HepG2 (cell line): Measurements from ENCODE around the gene ZNF714. TPM values are rescaled to one million over a fixed set of nuclear protein-coding genes. Genes with fewer than 3 reads are reported as not detected.

Source experiments
- ATF7 ChIP-seq, 2 experiments: fragments of 450-650 bp in 1 of 2; sonication (generic) in 1 of 2; formaldehyde crosslinking in 1 of 2; IDR thresholded peaks; 2 replicates each; pipeline versions ENCODE4 v1.4.0 to v1.6.1; 2016 to 2020; ENCODE audit warnings: antibody characterized with exemption in 1 of 2, mild to moderate bottlenecking in 1 of 2, missing genetic modification reagents in 1 of 2
- CBX2 ChIP-seq, 2 experiments: fragments of 200-600 bp in 1 of 2; sonication (generic); formaldehyde crosslinking in 1 of 2; IDR thresholded peaks; 2 replicates each; pipeline versions ENCODE4 v1.7.0 to v1.8.1; 2018 to 2022; ENCODE audit warnings: low read depth in 2 of 2, low read length in 1 of 2, mild to moderate bottlenecking in 1 of 2, missing genetic modification reagents in 1 of 2
- CENPX ChIP-seq: sonication (generic); formaldehyde crosslinking; IDR thresholded peaks from 2 replicates; pipeline ENCODE4 v1.9.0; 2021; ENCODE audit warnings: mild to moderate bottlenecking, missing genetic modification reagents, moderate library complexity
- FOXO4 ChIP-seq: sonication (generic); formaldehyde crosslinking; conservative IDR thresholded peaks from 2 replicates; pipeline ENCODE4 v1.8.1; 2023; ENCODE audit warnings: missing genetic modification reagents
- HMGA1 ChIP-seq: sonication (generic); formaldehyde crosslinking; conservative IDR thresholded peaks from 2 replicates; pipeline ENCODE4 v1.4.0; 2020; ENCODE audit warnings: missing genetic modification reagents
- KDM6A ChIP-seq: IDR thresholded peaks from 2 replicates; pipeline ENCODE4 v1.6.1; 2016; ENCODE audit warnings: low read depth
- KLF16 ChIP-seq, 2 experiments: sonication (generic) in 1 of 2; formaldehyde crosslinking in 1 of 2; IDR thresholded peaks; 2 replicates each; pipeline versions ENCODE4 v1.6.1 to v1.8.0; 2016 to 2023; ENCODE audit warnings: missing genetic modification reagents in 2 of 2, missing compliant biosample characterization in 1 of 2
- PAF1 ChIP-seq: IDR thresholded peaks from 2 replicates; pipeline ENCODE4 v1.6.1; 2016; ENCODE audit warnings: missing genetic modification reagents, missing compliant biosample characterization
- PHF20 ChIP-seq: sonication (generic); formaldehyde crosslinking; IDR thresholded peaks from 2 replicates; pipeline ENCODE4 v1.5.0; 2020; ENCODE audit warnings: mild to moderate bottlenecking, missing genetic modification reagents
- TEAD2 ChIP-seq: sonication (generic); formaldehyde crosslinking; IDR thresholded peaks from 2 replicates; pipeline ENCODE4 v1.9.0; 2021; ENCODE audit warnings: missing genetic modification reagents
- TOE1 ChIP-seq: sonication (generic); formaldehyde crosslinking; IDR thresholded peaks from 2 replicates; pipeline ENCODE4 v1.4.0; 2020; ENCODE audit warnings: mild to moderate bottlenecking, missing genetic modification reagents
- ZMYM4 ChIP-seq: sonication (generic); formaldehyde crosslinking; IDR thresholded peaks from 2 replicates; pipeline ENCODE4 v1.8.1; 2023; ENCODE audit warnings: mild to moderate bottlenecking, missing genetic modification reagents
- ZNF274 ChIP-seq: sonication (generic); formaldehyde crosslinking; IDR thresholded peaks from 2 replicates; pipeline ENCODE4 v1.5.1; 2020; ENCODE audit warnings: mild to moderate bottlenecking, missing genetic modification reagents
- ZNF567 ChIP-seq: sonication (generic); formaldehyde crosslinking; IDR thresholded peaks from 2 replicates; pipeline ENCODE4 v1.8.1; 2023; ENCODE audit warnings: mild to moderate bottlenecking, missing genetic modification reagents, borderline replicate concordance
- ZNF720 ChIP-seq: sonication (generic); formaldehyde crosslinking; IDR thresholded peaks from 2 replicates; pipeline ENCODE4 v1.4.0; 2020; ENCODE audit warnings: missing genetic modification reagents
- ZNF781 ChIP-seq: sonication (generic); formaldehyde crosslinking; IDR thresholded peaks from 2 replicates; pipeline ENCODE4 v1.5.1; 2020; ENCODE audit warnings: borderline replicate concordance, mild to moderate bottlenecking, missing genetic modification reagents; ENCODE audit errors: not compliant biosample characterization
- ZNF816 ChIP-seq: sonication (generic); formaldehyde crosslinking; IDR thresholded peaks from 2 replicates; pipeline ENCODE4 v1.8.0; 2022; ENCODE audit warnings: missing genetic modification reagents, mild to moderate bottlenecking, borderline replicate concordance
- polyA plus RNA-seq, 8 experiments: library from polyadenylated mRNA; depleted of rRNA in 3 of 8; stranded (reverse) in 7 of 8; unstranded in 1 of 8; fragments of >200 nt; fragmentation: Illumina TruSeq in 4 of 8; extraction: Trizol in 4 of 8; gene quantifications; 2 replicates each; pipeline versions ENCODE4 v1.2.1 to v1.2.3, GENCODE V29; 2011 to 2016; ENCODE audit warnings: low read depth in 4 of 8, missing spikeins in 1 of 8, mixed read lengths in 1 of 8; ENCODE audit not compliant: insufficient read depth in 1 of 8
- total RNA-seq, 5 experiments: library from RNA; depleted of rRNA; stranded (reverse); fragments of >200 nt; fragmentation: Illumina TruSeq; extraction: Trizol; gene quantifications; 2 replicates each; pipeline ENCODE4 v1.2.3, GENCODE V29; 2016; ENCODE audit warnings: low read depth in 1 of 5
- TF ChIP-seq, protein P1 (sequence below): sonication (generic); formaldehyde crosslinking; IDR thresholded peaks from 2 replicates; pipeline ENCODE4; 2020; ENCODE audit warnings: missing genetic modification reagents, mild to moderate bottlenecking, borderline replicate concordance
- TF ChIP-seq, protein P2 (sequence below): sonication (generic); formaldehyde crosslinking; IDR thresholded peaks from 2 replicates; pipeline ENCODE4 v1.4.0; 2020; ENCODE audit warnings: missing genetic modification reagents
- TF ChIP-seq, protein P3 (sequence below): sonication (generic); formaldehyde crosslinking; IDR thresholded peaks from 2 replicates; pipeline ENCODE4 v1.4.0; 2020; ENCODE audit warnings: missing genetic modification reagents

Gene ZNF714
- total and polyA plus RNA-seq, 2 of the 13 experiments (the other 11 are each of a cell fraction or from before 2014, with no cell fraction given): 6.7 to 27.8 TPM

GRCh38 chr19:21082011-21082975, at the start of gene ZNF714 (continued):
- TF ChIP-seq, protein P1, sequence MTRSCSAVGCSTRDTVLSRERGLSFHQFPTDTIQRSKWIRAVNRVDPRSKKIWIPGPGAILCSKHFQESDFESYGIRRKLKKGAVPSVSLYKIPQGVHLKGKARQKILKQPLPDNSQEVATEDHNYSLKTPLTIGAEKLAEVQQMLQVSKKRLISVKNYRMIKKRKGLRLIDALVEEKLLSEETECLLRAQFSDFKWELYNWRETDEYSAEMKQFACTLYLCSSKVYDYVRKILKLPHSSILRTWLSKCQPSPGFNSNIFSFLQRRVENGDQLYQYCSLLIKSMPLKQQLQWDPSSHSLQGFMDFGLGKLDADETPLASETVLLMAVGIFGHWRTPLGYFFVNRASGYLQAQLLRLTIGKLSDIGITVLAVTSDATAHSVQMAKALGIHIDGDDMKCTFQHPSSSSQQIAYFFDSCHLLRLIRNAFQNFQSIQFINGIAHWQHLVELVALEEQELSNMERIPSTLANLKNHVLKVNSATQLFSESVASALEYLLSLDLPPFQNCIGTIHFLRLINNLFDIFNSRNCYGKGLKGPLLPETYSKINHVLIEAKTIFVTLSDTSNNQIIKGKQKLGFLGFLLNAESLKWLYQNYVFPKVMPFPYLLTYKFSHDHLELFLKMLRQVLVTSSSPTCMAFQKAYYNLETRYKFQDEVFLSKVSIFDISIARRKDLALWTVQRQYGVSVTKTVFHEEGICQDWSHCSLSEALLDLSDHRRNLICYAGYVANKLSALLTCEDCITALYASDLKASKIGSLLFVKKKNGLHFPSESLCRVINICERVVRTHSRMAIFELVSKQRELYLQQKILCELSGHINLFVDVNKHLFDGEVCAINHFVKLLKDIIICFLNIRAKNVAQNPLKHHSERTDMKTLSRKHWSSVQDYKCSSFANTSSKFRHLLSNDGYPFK (CRISPR knock-in tag): no peak
- TF ChIP-seq FOXO4 (CRISPR knock-in tag) (no peak), ZNF720 (CRISPR knock-in tag) (no peak), ZNF816 (no peak), KDM6A (CRISPR knock-in tag) (no peak), CBX2 (IDR thresholded peaks at IDR 0.05; ENCODE audit: low read depth, low read length) (no peak), CBX2 (CRISPR knock-in tag; IDR thresholded peaks at IDR 0.05; ENCODE audit: low read depth) (no peak), ZMYM4 (CRISPR knock-in tag) (peak; percentile 96), ZNF781 (CRISPR knock-in tag) (no peak), CENPX (CRISPR knock-in tag) (no peak), PHF20 (CRISPR knock-in tag) (peak; percentile 66), ZNF567 (CRISPR knock-in tag) (no peak), KLF16 (CRISPR knock-in tag; IDR thresholded peaks at IDR 0.05) (no peak), PAF1 (CRISPR knock-in tag) (no peak), TEAD2 (no peak), TOE1 (CRISPR knock-in tag) (no peak), ATF7 (IDR thresholded peaks at IDR 0.05) (no peak), ATF7 (CRISPR knock-in tag; IDR thresholded peaks at IDR 0.05) (no peak), ZNF274 (CRISPR knock-in tag) (peak; percentile 36; the same call in 1 of the 2 replicates), HMGA1 (CRISPR knock-in tag) (no peak)
- TF ChIP-seq, protein P2, sequence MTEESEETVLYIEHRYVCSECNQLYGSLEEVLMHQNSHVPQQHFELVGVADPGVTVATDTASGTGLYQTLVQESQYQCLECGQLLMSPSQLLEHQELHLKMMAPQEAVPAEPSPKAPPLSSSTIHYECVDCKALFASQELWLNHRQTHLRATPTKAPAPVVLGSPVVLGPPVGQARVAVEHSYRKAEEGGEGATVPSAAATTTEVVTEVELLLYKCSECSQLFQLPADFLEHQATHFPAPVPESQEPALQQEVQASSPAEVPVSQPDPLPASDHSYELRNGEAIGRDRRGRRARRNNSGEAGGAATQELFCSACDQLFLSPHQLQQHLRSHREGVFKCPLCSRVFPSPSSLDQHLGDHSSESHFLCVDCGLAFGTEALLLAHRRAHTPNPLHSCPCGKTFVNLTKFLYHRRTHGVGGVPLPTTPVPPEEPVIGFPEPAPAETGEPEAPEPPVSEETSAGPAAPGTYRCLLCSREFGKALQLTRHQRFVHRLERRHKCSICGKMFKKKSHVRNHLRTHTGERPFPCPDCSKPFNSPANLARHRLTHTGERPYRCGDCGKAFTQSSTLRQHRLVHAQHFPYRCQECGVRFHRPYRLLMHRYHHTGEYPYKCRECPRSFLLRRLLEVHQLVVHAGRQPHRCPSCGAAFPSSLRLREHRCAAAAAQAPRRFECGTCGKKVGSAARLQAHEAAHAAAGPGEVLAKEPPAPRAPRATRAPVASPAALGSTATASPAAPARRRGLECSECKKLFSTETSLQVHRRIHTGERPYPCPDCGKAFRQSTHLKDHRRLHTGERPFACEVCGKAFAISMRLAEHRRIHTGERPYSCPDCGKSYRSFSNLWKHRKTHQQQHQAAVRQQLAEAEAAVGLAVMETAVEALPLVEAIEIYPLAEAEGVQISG (CRISPR knock-in tag): peak; percentile 54; the same call in 1 of the 2 replicates
- TF ChIP-seq, protein P3, sequence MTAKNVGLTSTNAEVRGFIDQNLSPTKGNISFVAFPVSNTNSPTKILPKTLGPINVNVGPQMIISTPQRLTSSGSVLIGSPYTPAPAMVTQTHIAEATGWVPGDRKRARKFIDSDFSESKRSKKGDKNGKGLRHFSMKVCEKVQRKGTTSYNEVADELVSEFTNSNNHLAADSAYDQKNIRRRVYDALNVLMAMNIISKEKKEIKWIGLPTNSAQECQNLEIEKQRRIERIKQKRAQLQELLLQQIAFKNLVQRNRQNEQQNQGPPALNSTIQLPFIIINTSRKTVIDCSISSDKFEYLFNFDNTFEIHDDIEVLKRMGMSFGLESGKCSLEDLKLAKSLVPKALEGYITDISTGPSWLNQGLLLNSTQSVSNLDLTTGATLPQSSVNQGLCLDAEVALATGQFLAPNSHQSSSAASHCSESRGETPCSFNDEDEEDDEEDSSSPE (CRISPR knock-in tag): peak; percentile 92
